SIG-M5 treated with dmso at 0.1 percent for 504 hours (cell line): Measurements from ENCODE around the gene ABCA12.

Experiments used
- DNase-seq: peaks from one replicate; lab custom pipeline; 2025; ENCODE audit not compliant: unreplicated experiment; lab: John Stamatoyannopoulos, UW

Gene ABCA12

GRCh38 chr2:215049341-215049740 lies 89.1 kb downstream of the ABCA12 start:
- DNase-seq: no peak

- no peak for DNase-seq
These were observed 100.0 kb downstream of the ABCA12 start for GRCh38 chr2:215038421-215038820.

- DNase-seq: no peak
These were observed 102.1 kb downstream of the ABCA12 start for GRCh38 chr2:215036314-215036713.

GRCh38 chr2:215034154-215034553 lies 104.3 kb downstream of the ABCA12 start:
- DNase-seq: no peak

GRCh38 chr2:215032153-215032552 lies 106.3 kb downstream of the ABCA12 start:
- no peak for DNase-seq

- no peak for DNase-seq
These were observed 107.1 kb downstream of the ABCA12 start for GRCh38 chr2:215031321-215031720.

- no peak for DNase-seq
These were observed 108.5 kb downstream of the ABCA12 start for GRCh38 chr2:215029936-215030335.

GRCh38 chr2:215028231-215028630 lies 110.2 kb downstream of the ABCA12 start:
- DNase-seq: no peak

GRCh38 chr2:215027779-215028178 lies 110.6 kb downstream of the ABCA12 start:
- DNase-seq: no peak

- DNase-seq: no peak
These were observed 115.5 kb downstream of the ABCA12 start for GRCh38 chr2:215022910-215023309.

GRCh38 chr2:215022418-215022817 lies 116.0 kb downstream of the ABCA12 start:
- no peak for DNase-seq

- no peak for DNase-seq
These were observed 118.1 kb downstream of the ABCA12 start for GRCh38 chr2:215020283-215020682.

- no peak for DNase-seq
These were observed 118.8 kb downstream of the ABCA12 start for GRCh38 chr2:215019521-215020145.

GRCh38 chr2:215019085-215019484 lies 119.3 kb downstream of the ABCA12 start:
- DNase-seq: no peak

- no peak for DNase-seq
These were observed 123.0 kb downstream of the ABCA12 start for GRCh38 chr2:215015421-215015820.

GRCh38 chr2:215010390-215010789 lies 128.0 kb downstream of the ABCA12 start:
- no peak for DNase-seq

GRCh38 chr2:215003001-215003400 lies 135.4 kb downstream of the ABCA12 start:
- DNase-seq: no peak

GRCh38 chr2:215002500-215002899 lies 135.9 kb downstream of the ABCA12 start:
- DNase-seq: peak; percentile 50

GRCh38 chr2:215000721-215001120 lies 137.7 kb downstream of the ABCA12 start:
- DNase-seq: no peak

- DNase-seq: no peak
These were observed 142.3 kb downstream of the ABCA12 start for GRCh38 chr2:214995926-214996670.

GRCh38 chr2:214995409-214995808 lies 143.0 kb downstream of the ABCA12 start:
- no peak for DNase-seq

GRCh38 chr2:214992911-214993310 lies 145.5 kb downstream of the ABCA12 start:
- no peak for DNase-seq

- DNase-seq: no peak
These were observed 149.2 kb downstream of the ABCA12 start for GRCh38 chr2:214989187-214989586.
